SK-N-SH (cell line): ENCODE results near the gene PLCH1. TPM values are rescaled to one million over a fixed set of nuclear protein-coding genes. Genes with fewer than 3 reads are reported as not detected.

ENCODE experiments used
- CTCF ChIA-PET: fragments of 300-600, 350-600 bp; formaldehyde crosslinking; extraction: SDS; loops from one replicate; lab custom pipeline; 2021; lab: Yijun Ruan, JAX
- POLR2A ChIA-PET: fragments of 350-600 bp; sonication (Branson Sonifier 250); formaldehyde crosslinking; extraction: SDS; loops from one replicate; lab custom pipeline; 2020; ENCODE audit warnings: antibody characterized with exemption, inconsistent platforms; lab: Yijun Ruan, JAX
- DNase-seq: peaks from one replicate; pipeline ENCODE4 v3.0.0; 2012
- H2AFZ ChIP-seq: fragments of 200-600 bp; sonication (generic); 2 replicates; pipeline ENCODE4 v1.8.1; 2016; ENCODE audit warnings: antibody characterized with exemption, mild to moderate bottlenecking, low read depth
- H3F3A ChIP-seq: fragments of 200-600 bp; sonication (generic); replicated peaks from 2 replicates; pipeline ENCODE3; 2016; ENCODE audit warnings: antibody characterized with exemption, mild to moderate bottlenecking; ENCODE audit not compliant: insufficient read depth
- H3K27ac ChIP-seq, 2 experiments: fragments of 200-500 bp in 1 of 2; fragments of 200-600 bp in 1 of 2; sonication (Bioruptor generic) in 1 of 2; sonication (generic), shearing (Covaris generic) in 1 of 2; 2 replicates each; pipeline versions ENCODE4 v1.5.1 to v1.6.1; 2014 to 2016; ENCODE audit warnings: low read depth in 2 of 2, inconsistent platforms in 1 of 2, low read length in 1 of 2, mild to moderate bottlenecking in 1 of 2, mixed read lengths in 1 of 2
- H3K27me3 ChIP-seq: fragments of 200-600 bp; sonication (generic), shearing (Covaris generic); 2 replicates; pipeline ENCODE4 v1.6.1; 2016; ENCODE audit warnings: mixed run types; ENCODE audit not compliant: insufficient read depth
- H3K36me3 ChIP-seq, 2 experiments: fragments of 200-500 bp in 1 of 2; fragments of 200-600 bp in 1 of 2; sonication (Bioruptor generic) in 1 of 2; sonication (generic) in 1 of 2; replicated peaks in 1 of 2; 2 replicates each; pipeline versions ENCODE3 to v1.5.1; 2014 to 2016; ENCODE audit warnings: low read length in 1 of 2, mild to moderate bottlenecking in 1 of 2; ENCODE audit not compliant: insufficient read depth in 2 of 2, control insufficient read depth in 1 of 2
- H3K4me1 ChIP-seq, 2 experiments: fragments of 200-500 bp in 1 of 2; fragments of 200-600 bp in 1 of 2; sonication (Bioruptor generic) in 1 of 2; sonication (generic), shearing (Covaris generic) in 1 of 2; 2 replicates each; pipeline versions ENCODE4 v1.5.1 to v1.6.1; 2014 to 2016; ENCODE audit warnings: low read depth in 1 of 2, low read length in 1 of 2, mixed run types in 1 of 2; ENCODE audit not compliant: insufficient read depth in 2 of 2, control insufficient read depth in 1 of 2
- H3K4me2 ChIP-seq: fragments of 200-600 bp; sonication (generic), shearing (Covaris generic); 2 replicates; pipeline ENCODE4 v1.6.1; 2017; ENCODE audit warnings: mixed run types
- H3K4me3 ChIP-seq, 2 experiments: fragments of 200-500 bp in 1 of 2; fragments of 200-600 bp in 1 of 2; sonication (Bioruptor generic) in 1 of 2; sonication (generic), shearing (Covaris generic) in 1 of 2; 2 replicates each; pipeline versions ENCODE4 v1.5.1 to v1.8.1; 2014 to 2016; ENCODE audit warnings: low read depth in 2 of 2, inconsistent platforms in 1 of 2, low read length in 1 of 2, mild to moderate bottlenecking in 1 of 2, mixed read lengths in 1 of 2, moderate library complexity in 1 of 2
- H3K79me2 ChIP-seq: fragments of 200-600 bp; sonication (generic); 2 replicates; pipeline ENCODE4 v1.8.1; 2017; ENCODE audit warnings: mild to moderate bottlenecking; ENCODE audit not compliant: insufficient read depth
- H3K9ac ChIP-seq: fragments of 200-600 bp; sonication (generic); 2 replicates; pipeline ENCODE4 v1.6.1; 2017; ENCODE audit warnings: mixed run types
- H3K9me2 ChIP-seq: fragments of 200-600 bp; sonication (generic); 2 replicates; pipeline ENCODE4 v1.6.1; 2017; ENCODE audit warnings: mixed run types
- H3K9me3 ChIP-seq: fragments of 200-600 bp; sonication (generic); 2 replicates; pipeline ENCODE4 v1.6.1; 2017; ENCODE audit warnings: mixed run types, mild to moderate bottlenecking, moderate library complexity
- H4K20me1 ChIP-seq: fragments of 200-600 bp; sonication (generic); 2 replicates; pipeline ENCODE4 v1.6.1; 2017; ENCODE audit warnings: mild to moderate bottlenecking, mixed run types; ENCODE audit not compliant: insufficient read depth
- FOSL2 ChIP-seq: IDR thresholded peaks from 2 replicates; pipeline ENCODE4 v1.4.0; 2012; ENCODE audit warnings: low read depth, mild to moderate bottlenecking, moderate library complexity, borderline replicate concordance
- FOXJ3 ChIP-seq: sonication (generic); formaldehyde crosslinking; IDR thresholded peaks from 2 replicates; pipeline ENCODE4 v1.5.1; 2020; ENCODE audit warnings: mild to moderate bottlenecking, missing genetic modification reagents
- FOXM1 ChIP-seq: IDR thresholded peaks from 2 replicates; pipeline ENCODE4 v1.4.0; 2012; ENCODE audit warnings: low read depth, mild to moderate bottlenecking
- GABPA ChIP-seq: IDR thresholded peaks from 2 replicates; pipeline ENCODE4 v1.4.0; 2012; ENCODE audit warnings: low read depth, mild to moderate bottlenecking
- JUND ChIP-seq: IDR thresholded peaks from 2 replicates; pipeline ENCODE4 v1.4.0; 2012
- MEF2A ChIP-seq: IDR thresholded peaks from 2 replicates; pipeline ENCODE4 v1.4.0; 2012; ENCODE audit warnings: low read depth, borderline replicate concordance
- MXI1 ChIP-seq: IDR thresholded peaks from 2 replicates; pipeline ENCODE4 v1.6.1; 2012; ENCODE audit warnings: mild to moderate bottlenecking, low read depth, low read length, improper control_type of control experiment
- NFIC ChIP-seq: IDR thresholded peaks from 2 replicates; pipeline ENCODE4 v1.4.0; 2012; ENCODE audit warnings: borderline replicate concordance
- NRF1 ChIP-seq: IDR thresholded peaks from 2 replicates; pipeline ENCODE4 v1.6.1; 2012; ENCODE audit warnings: low read depth, mild to moderate bottlenecking, low read length
- POLR2AphosphoS5 ChIP-seq: IDR thresholded peaks from 2 replicates; pipeline ENCODE4 v1.6.1; 2012; ENCODE audit warnings: low read depth, low read length
- RAD21 ChIP-seq: IDR thresholded peaks from 2 replicates; pipeline ENCODE4 v1.6.1; 2012; ENCODE audit warnings: mild to moderate bottlenecking, low read length
- RCOR1 ChIP-seq: fragments of 150-350 bp; IDR thresholded peaks from 2 replicates; pipeline ENCODE4 v1.6.1; 2017; ENCODE audit warnings: antibody characterized with exemption, low read length
- REST ChIP-seq: IDR thresholded peaks from 2 replicates; pipeline ENCODE4 v1.6.1; 2012; ENCODE audit warnings: mild to moderate bottlenecking, low read depth, low read length, moderate library complexity
- RFX5 ChIP-seq: IDR thresholded peaks from 2 replicates; pipeline ENCODE4 v1.6.1; 2012; ENCODE audit warnings: mild to moderate bottlenecking, improper control_type of control experiment, low read length
- SIN3A ChIP-seq: IDR thresholded peaks from 2 replicates; pipeline ENCODE4 v1.6.1; 2012; ENCODE audit warnings: low read depth, mild to moderate bottlenecking, low read length, moderate library complexity, borderline replicate concordance
- SMC3 ChIP-seq: IDR thresholded peaks from 2 replicates; pipeline ENCODE4 v1.6.1; 2012; ENCODE audit warnings: low read depth, low read length, improper control_type of control experiment
- TEAD4 ChIP-seq: IDR thresholded peaks from 2 replicates; pipeline ENCODE4 v1.4.0; 2012; ENCODE audit warnings: mild to moderate bottlenecking, borderline replicate concordance; ENCODE audit not compliant: insufficient read depth
- USF2 ChIP-seq: fragments of 150-350 bp; IDR thresholded peaks from 2 replicates; pipeline ENCODE4 v1.6.1; 2017; ENCODE audit warnings: antibody characterized with exemption, low read length, low read depth, borderline replicate concordance
- ZBTB33 ChIP-seq: IDR thresholded peaks from 2 replicates; pipeline ENCODE4 v1.4.0; 2012; ENCODE audit warnings: low read depth, borderline replicate concordance
- WGBS: methylation state at CpG from one replicate; pipeline ENCODE4 v1.1.6; 2017; ENCODE audit warnings: low lambda C conversion rate; 5-methylcytosine and 5-hydroxymethylcytosine counted together
- polyA plus RNA-seq, 3 experiments: library from polyadenylated mRNA; depleted of rRNA; stranded (reverse); fragments of >200 nt; gene quantifications; 2 replicates each; pipeline ENCODE4 v1.2.3, GENCODE V29; 2012

PLCH1 gene
- polyA plus RNA-seq, 1 of the 3 experiments (the other 2 are of a cell fraction) = 0.26 TPM

GRCh38 chr3:155637567-155637966 lies 107.3 kb downstream of the PLCH1 start (continued):
- TF ChIP-seq FOSL2 (no peak), SMC3 (no peak), FOXJ3 (CRISPR knock-in tag) (no peak)

- TF ChIP-seq RFX5 = no peak
- TF ChIP-seq SMC3 = no peak
- no peak for TF ChIP-seq MXI1
- TF ChIP-seq RAD21 = no peak
- TF ChIP-seq TEAD4 = no peak
- TF ChIP-seq NFIC = no peak
- TF ChIP-seq FOXJ3 (CRISPR knock-in tag) = no peak
- no peak for TF ChIP-seq FOXM1
- no peak for TF ChIP-seq JUND
- TF ChIP-seq USF2 = no peak
- no peak for TF ChIP-seq GABPA
- TF ChIP-seq REST = no peak
- TF ChIP-seq POLR2AphosphoS5 = no peak
- TF ChIP-seq SIN3A = no peak
- TF ChIP-seq RCOR1 = no peak
- TF ChIP-seq MEF2A = no peak
- TF ChIP-seq ZBTB33 = no peak
- no peak for TF ChIP-seq NRF1
- H3K9me3 ChIP-seq = no peaks in the 10 kb centered on the region
- no peaks in the 10 kb centered on the region for H3K79me2 ChIP-seq
- H4K20me1 ChIP-seq = no peaks in the 10 kb centered on the region
- no peak overlapping the region for H3K4me2 ChIP-seq
- no peaks in the 10 kb centered on the region for H3K4me1 ChIP-seq
- no peaks in the 10 kb centered on the region for H3K9me2 ChIP-seq
- no peak overlapping the region for H3K27ac ChIP-seq
- ChIA-PET POLR2A (no interaction called here), CTCF (no interaction called here)
- H3K36me3 ChIP-seq = no peaks in the 10 kb centered on the region
- 29% methylated on average over 1 of the region's 1 CpG for WGBS
- no peak overlapping the region for H3K9ac ChIP-seq
- no peak for DNase-seq
- H2AFZ ChIP-seq = no peak overlapping the region
- no peaks in the 10 kb centered on the region for H3K27me3 ChIP-seq
- H3K4me3 ChIP-seq = no peak overlapping the region
- no peaks in the 10 kb centered on the region for H3F3A ChIP-seq
These were observed 109.8 kb downstream of the PLCH1 start for GRCh38 chr3:155635056-155635455.
